Epithelial cell of umbilical artery (primary cell): Measurements from ENCODE around the gene ZNF878. TPM values are rescaled to one million over a fixed set of nuclear protein-coding genes. Genes with fewer than 3 reads are reported as not detected.

ENCODE experiments used
- total RNA-seq: library from RNA; depleted of rRNA; stranded (reverse); fragments of >200 nt; gene quantifications from 2 replicates; pipeline ENCODE4 v1.2.3, GENCODE V29; 2014

ZNF878 gene
- under 0.01 and 0.15 TPM in 2 replicates for total RNA-seq

GRCh38 chr19:12052497-12053169 lies at the start of gene ZNF878:
ZNF878 (minus strand) TSS chr19:12052961; CDS start chr19:12052801, 160 bp downstream.

GRCh38 chr19:12064590-12065538 lies 12.1 kb upstream of the ZNF878 start, which contains the start of gene ZNF844:
ZNF844 (plus strand) TSS chr19:12064731; CDS start chr19:12064874, 143 bp downstream.

GRCh38 chr19:12035220-12036172 lies 17.3 kb downstream of the ZNF878 start, which contains the start of gene ZNF433:
ZNF433 (minus strand) TSS chr19:12035679; CDS start chr19:12035539, 140 bp downstream.

Other genes starting within 250 kb of the ZNF878 start
- gene ZNF440, start 238.7 kb downstream of the ZNF878 start, total RNA-seq = 5.2 and 7.3 TPM in 2 replicates
- gene ZNF439, start 204.2 kb downstream of the ZNF878 start, total RNA-seq = under 0.01 and 0.15 TPM in 2 replicates
- 0.91 and 1.9 TPM in 2 replicates for gene ZNF69, start 165.2 kb downstream of the ZNF878 start, total RNA-seq
- 4.5 and 6.8 TPM in 2 replicates for gene ZNF700, start 127.9 kb downstream of the ZNF878 start, total RNA-seq
- under 0.01 TPM in 1 of 2 replicates, not detected in the other for gene ZNF763, start 87.9 kb downstream of the ZNF878 start, total RNA-seq
- 1.7 and 2.6 TPM in 2 replicates for gene ZNF433, start 17.3 kb downstream of the ZNF878 start, total RNA-seq
- gene ZNF844, start 11.8 kb upstream of the ZNF878 start, total RNA-seq = 0.97 and 1.4 TPM in 2 replicates
- gene ZNF20, start 87.4 kb upstream of the ZNF878 start, total RNA-seq = 1.9 and 2.6 TPM in 2 replicates
- 8.8 and 10.5 TPM in 2 replicates for gene ZNF625, start 103.8 kb upstream of the ZNF878 start, total RNA-seq
- gene ZNF136, start 110.1 kb upstream of the ZNF878 start, total RNA-seq = 4.2 and 5.2 TPM in 2 replicates
- 3.9 and 8.2 TPM in 2 replicates for gene ZNF44, start 241.9 kb upstream of the ZNF878 start, total RNA-seq